H54 (cell line): ENCODE data around the gene EML2.

Experiments used
- DNase-seq: peaks from one replicate; pipeline ENCODE4 v3.0.0; 2011; ENCODE audit warnings: low spot score, mixed read lengths; ENCODE audit not compliant: insufficient read length
- FAIRE-seq: peaks from 3 replicates; lab custom pipeline; 2011; peaks lifted over from hg19 to GRCh38; lab: Jason Lieb, UNC
- POLR2A ChIP-seq: IDR thresholded peaks from 2 replicates; pipeline ENCODE4 v1.6.1; 2011; ENCODE audit warnings: low read depth, mild to moderate bottlenecking, low read length

Gene EML2

GRCh38 chr19:45598267-45599001 lies 40.8 kb downstream of the EML2 start:
- DNase-seq (no peak), FAIRE-seq (no peak)
- no peak for TF ChIP-seq POLR2A

- FAIRE-seq (no peak), DNase-seq (no peak)
- TF ChIP-seq POLR2A, result no peak
Measured at GRCh38 chr19:45597425-45598111, 41.6 kb downstream of the EML2 start.

- no peak for TF ChIP-seq POLR2A
- no peak for DNase-seq
- FAIRE-seq, result no peak
Measured at GRCh38 chr19:45595814-45596213, 43.4 kb downstream of the EML2 start.

- no peak for TF ChIP-seq POLR2A
- no peak for DNase-seq
- no peak for FAIRE-seq
Measured at GRCh38 chr19:45593520-45593919, 45.7 kb downstream of the EML2 start.

- TF ChIP-seq POLR2A, result no peak
- no peak for DNase-seq
- FAIRE-seq, result no peak
Measured at GRCh38 chr19:45592366-45592765, 46.8 kb downstream of the EML2 start.

- FAIRE-seq, result no peak
- DNase-seq, result no peak
- no peak for TF ChIP-seq POLR2A
Measured at GRCh38 chr19:45591638-45592005, 47.6 kb downstream of the EML2 start.

GRCh38 chr19:45591004-45591637 lies 48.1 kb downstream of the EML2 start:
- FAIRE-seq, result no peak
- no peak for DNase-seq
- TF ChIP-seq POLR2A, result no peak

- TF ChIP-seq POLR2A, result no peak
- FAIRE-seq (no peak), DNase-seq (no peak)
Measured at GRCh38 chr19:45590300-45591003, 48.7 kb downstream of the EML2 start.

- TF ChIP-seq POLR2A, result no peak
- FAIRE-seq, result no peak
- DNase-seq, result no peak
Measured at GRCh38 chr19:45589768-45590167, 49.4 kb downstream of the EML2 start.

- no peak for FAIRE-seq
Measured at GRCh38 chr19:45587873-45588272, 51.3 kb downstream of the EML2 start.

GRCh38 chr19:45585158-45585577 lies 54.0 kb downstream of the EML2 start:
- FAIRE-seq (no peak), DNase-seq (no peak)
- TF ChIP-seq POLR2A, result no peak

More at GRCh38 chr19:45587873-45588272, 51.3 kb downstream of the EML2 start:
- no peak for TF ChIP-seq POLR2A
- no peak for DNase-seq

GRCh38 chr19:45584332-45585157 lies 54.7 kb downstream of the EML2 start, which contains the start of gene OPA3:
Gene OPA3, minus strand, starts transcription at chr19:45584802. Its CDS starts 38 bp downstream, at chr19:45584764.
- peak; percentile 78 for DNase-seq
- FAIRE-seq, result peak; percentile 96
- TF ChIP-seq POLR2A, result peak; percentile 29; the same call in 1 of the 2 replicates

GRCh38 chr19:45581576-45581975 lies 57.6 kb downstream of the EML2 start:
- DNase-seq, result no peak
- FAIRE-seq, result no peak
- no peak for TF ChIP-seq POLR2A
